ENCODE measurements around the gene ITGA1.

GRCh38 chr5:52817818-52818217 is 30.1 kb downstream of the ITGA1 start:
- TF ChIP-seq POLR2AphosphoS5 (IDR thresholded peaks at IDR 0.05; ENCODE audit: low read depth, low read length) (no peak), POLR2A (IDR thresholded peaks at IDR 0.05; ENCODE audit: low read depth, low read length) (no peak)
